ENCODE results near the gene MDFI. TPM values are rescaled to one million over a fixed set of nuclear protein-coding genes. Genes with fewer than 3 reads are reported as not detected.
A peak's percentile ranks its signal among the peaks of the same experiment; 100 is the strongest.

MDFI gene
- total RNA-seq, 1 experiment from 2014 or later, result not detected

- no peak for DNase-seq (ENCODE audit: low spot score)
- in situ Hi-C loops (cut with HindIII; ENCODE audit: low sequenced_read_pairs), result no loop called here
Measured at GRCh38 chr6:41679696-41680095, 41.4 kb downstream of the MDFI start.

- in situ Hi-C loops (cut with HindIII; ENCODE audit: low sequenced_read_pairs), result no loop called here
- no peak for DNase-seq (ENCODE audit: low spot score)
Measured at GRCh38 chr6:41680182-41680965, 42.1 kb downstream of the MDFI start.

DNA sequence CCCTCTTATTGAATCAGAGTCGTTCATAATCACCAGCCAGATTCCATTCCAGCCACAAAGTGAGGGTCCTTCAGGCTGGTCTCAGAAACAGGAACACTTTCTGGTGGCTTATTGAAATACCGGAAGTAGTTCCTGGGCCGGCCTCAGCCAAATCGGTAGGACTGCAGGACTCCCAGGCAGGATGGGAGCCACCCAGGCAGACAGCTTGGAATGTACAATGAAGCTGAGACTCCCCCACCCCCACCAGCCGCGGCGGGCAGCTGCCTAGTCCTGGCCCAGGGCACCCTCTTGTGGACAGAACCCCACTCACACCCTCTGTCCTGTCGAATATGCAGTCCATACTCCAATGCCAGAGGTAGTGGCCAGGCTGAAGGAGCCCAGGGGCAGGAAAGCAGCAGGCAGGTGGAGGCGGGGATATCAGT is 43.8 kb downstream of the MDFI start:
- peak; percentile 85 for DNase-seq (ENCODE audit: low spot score)
- in situ Hi-C loops (cut with HindIII; ENCODE audit: low sequenced_read_pairs), result no loop called here

DNA sequence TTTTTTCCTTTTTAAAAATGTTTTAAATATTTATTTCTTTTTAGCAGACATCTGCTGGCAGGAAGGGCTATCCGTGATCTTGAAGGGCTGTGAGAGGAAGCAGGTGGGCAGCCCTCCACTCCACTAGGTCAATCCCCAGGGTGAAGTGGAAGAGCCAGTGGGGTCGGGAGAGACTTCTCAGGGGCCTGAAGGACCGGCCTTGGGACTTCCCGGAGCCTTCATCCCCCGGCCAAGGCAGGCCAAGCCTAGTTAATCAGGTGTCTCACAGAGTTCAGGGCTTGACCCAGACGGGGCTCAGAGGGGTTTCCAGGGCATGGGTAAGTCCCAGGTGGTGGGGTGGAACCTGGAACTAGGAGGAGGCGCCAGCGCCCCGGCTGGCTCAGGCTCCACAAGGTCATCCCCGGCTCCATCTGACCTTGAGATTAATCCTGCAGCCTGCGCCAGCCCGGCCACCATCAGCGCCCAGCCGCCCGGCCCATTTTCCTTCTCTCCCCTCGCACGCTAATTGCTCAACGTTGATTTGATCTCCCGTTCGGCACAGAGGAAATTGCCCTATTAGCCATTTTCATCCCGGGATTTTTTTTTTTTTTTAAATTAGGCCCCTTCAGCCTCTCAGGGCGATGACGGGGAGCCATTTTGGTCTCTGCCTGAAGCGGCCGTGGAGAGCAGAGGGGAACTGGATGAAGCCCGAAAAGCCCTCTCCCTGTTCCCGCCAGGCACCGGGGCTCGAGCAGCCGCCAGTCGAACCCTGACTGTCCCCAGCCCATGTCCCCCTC is 44.4 kb downstream of the MDFI start:
- no peak for DNase-seq (ENCODE audit: low spot score)
- in situ Hi-C loops (cut with HindIII; ENCODE audit: low sequenced_read_pairs), result no loop called here

- DNase-seq (ENCODE audit: low spot score), result no peak
- in situ Hi-C loops (cut with HindIII; ENCODE audit: low sequenced_read_pairs), result no loop called here
Measured at GRCh38 chr6:41683273-41683522, 44.9 kb downstream of the MDFI start.

- peak; percentile 75 for DNase-seq (ENCODE audit: low spot score)
- in situ Hi-C loops (cut with HindIII; ENCODE audit: low sequenced_read_pairs), result no loop called here
Measured at GRCh38 chr6:41683523-41684310, 45.4 kb downstream of the MDFI start.

- in situ Hi-C loops (cut with HindIII; ENCODE audit: low sequenced_read_pairs), result no loop called here
Measured at GRCh38 chr6:41684311-41685180, 46.3 kb downstream of the MDFI start.

GRCh38 chr6:41685641-41686380 is 47.5 kb downstream of the MDFI start:
- DNase-seq (ENCODE audit: low spot score), result no peak
- in situ Hi-C loops (cut with HindIII; ENCODE audit: low sequenced_read_pairs), result no loop called here

More at GRCh38 chr6:41684311-41685180, 46.3 kb downstream of the MDFI start:
- DNase-seq (ENCODE audit: low spot score), result no peak

GRCh38 chr6:41687501-41688175 is 49.4 kb downstream of the MDFI start:
- no peak for DNase-seq (ENCODE audit: low spot score)
- in situ Hi-C loops (cut with HindIII; ENCODE audit: low sequenced_read_pairs), result no loop called here

DNA sequence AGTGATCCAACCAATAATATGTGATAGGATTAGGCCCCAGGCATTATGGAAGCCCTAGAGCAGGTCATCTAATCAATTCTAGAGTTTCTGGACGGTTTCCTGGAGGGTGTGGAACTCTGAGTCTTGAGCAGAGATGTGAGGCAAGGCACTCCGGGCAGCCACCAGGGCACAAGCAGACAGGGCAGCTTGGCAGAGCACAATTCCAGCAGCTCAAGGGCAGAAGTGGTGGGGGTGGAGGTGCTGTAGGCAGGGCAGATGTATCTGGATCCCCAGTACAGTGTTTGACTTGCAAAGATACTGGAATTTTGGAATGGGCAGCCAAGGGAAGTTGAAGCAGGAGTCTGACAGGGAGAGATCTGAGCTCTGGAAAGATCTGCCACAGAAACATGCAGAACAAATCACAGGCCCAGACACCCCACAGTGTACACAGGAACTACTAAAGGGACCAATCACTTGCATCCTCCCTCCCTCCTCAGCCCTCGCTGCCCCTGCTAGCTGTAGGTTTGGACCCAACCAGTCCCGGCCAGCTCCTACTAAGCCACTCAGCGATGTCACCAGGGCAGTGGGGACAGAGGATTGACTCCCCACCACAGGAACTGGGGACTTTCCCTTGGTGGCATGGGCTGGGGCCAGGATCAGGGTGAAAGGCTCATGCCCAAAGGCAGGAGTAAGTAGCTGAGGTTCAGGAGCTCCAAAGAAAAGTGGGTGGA is 50.1 kb downstream of the MDFI start:
- in situ Hi-C loops (cut with HindIII; ENCODE audit: low sequenced_read_pairs), result no loop called here

GRCh38 chr6:41689171-41690008 is 51.1 kb downstream of the MDFI start:
- no peak for DNase-seq (ENCODE audit: low spot score)
- in situ Hi-C loops (cut with HindIII; ENCODE audit: low sequenced_read_pairs), result no loop called here

More for the DNA sequence above, 50.1 kb downstream of the MDFI start:
- DNase-seq (ENCODE audit: low spot score), result no peak

- in situ Hi-C loops (cut with HindIII; ENCODE audit: low sequenced_read_pairs), result no loop called here
- no peak for DNase-seq (ENCODE audit: low spot score)
Measured at GRCh38 chr6:41690541-41691330, 52.5 kb downstream of the MDFI start.

DNA sequence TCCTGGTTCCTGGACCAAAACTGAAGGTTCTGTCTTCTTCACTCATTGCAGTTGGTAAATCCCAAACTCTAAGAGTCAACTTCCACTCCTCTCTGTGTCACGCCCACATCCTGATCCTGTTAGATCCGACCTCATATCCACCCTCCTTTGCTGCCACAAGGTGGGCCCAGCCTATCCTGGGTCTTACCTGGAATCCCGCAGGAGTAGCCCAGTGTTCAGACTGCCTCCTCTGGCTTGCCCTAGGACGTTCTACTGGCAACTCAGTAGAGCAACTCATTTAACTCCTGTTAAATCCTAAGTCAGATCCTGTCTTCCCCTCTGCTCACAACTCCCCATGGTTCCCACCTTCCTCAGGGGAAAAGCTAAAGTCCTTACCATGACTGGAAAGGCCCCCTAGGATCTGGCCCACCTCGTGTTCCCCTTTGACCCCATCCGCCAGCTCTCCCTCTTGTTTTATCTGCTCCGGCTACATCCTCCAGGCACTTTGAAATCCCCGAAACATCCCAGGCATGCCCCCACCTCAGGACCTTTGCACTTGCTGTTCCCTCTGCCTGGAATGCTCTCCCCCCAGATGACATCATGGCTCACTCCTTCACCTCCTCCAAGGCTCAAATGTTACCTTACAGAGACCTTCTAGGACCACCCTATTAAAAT is 53.3 kb downstream of the MDFI start:
- DNase-seq (ENCODE audit: low spot score), result no peak
- in situ Hi-C loops (cut with HindIII; ENCODE audit: low sequenced_read_pairs), result no loop called here

DNA sequence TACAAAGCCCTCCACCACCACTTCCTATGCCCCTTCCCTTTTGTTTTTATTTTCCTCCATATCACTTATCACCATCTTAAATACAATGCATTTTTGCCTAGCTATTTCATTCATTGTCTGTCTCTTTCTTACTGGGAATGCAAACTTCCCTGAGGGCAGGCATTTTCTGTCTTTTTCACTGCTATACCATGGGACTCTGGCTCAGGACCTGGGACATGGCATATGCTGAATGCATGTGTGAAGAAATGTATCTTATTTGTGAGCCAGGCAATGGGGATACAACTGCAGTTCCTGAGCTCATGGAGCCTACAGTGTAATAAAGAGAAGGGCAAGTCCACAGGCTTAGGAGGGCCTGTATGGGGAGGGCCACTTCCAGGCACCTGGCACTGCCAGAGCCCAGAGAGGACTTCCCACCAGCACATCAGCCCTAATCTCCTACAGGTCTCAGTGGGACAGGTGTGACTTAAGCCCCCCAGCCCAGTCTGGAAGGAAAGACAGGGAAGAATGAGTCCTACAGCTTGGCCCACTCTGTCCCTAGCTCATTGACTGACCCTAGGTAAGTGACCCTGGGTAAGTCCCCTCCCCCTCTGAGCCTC is 53.9 kb downstream of the MDFI start:
- DNase-seq (ENCODE audit: low spot score), result no peak
- in situ Hi-C loops (cut with HindIII; ENCODE audit: low sequenced_read_pairs), result no loop called here

DNA sequence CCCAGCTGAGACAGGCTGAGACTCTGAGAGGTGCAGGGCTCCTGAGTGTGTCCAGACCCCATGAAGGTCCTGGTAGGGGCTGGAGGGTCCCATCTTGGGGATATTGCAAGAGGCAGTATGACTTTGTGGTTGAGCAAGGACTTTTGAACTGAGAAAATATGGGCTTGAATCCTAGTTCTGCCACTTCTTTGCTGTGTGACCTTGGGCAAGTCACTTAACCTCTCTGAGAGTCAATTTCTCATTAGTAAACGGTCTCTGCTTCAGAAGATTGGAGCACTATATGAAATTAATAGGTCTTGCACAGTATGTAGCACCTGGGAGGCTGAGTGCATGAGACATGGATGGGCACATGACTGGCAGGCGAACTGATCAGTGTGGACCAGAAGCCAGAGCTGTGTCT is 54.5 kb downstream of the MDFI start:
- DNase-seq (ENCODE audit: low spot score), result no peak
- in situ Hi-C loops (cut with HindIII; ENCODE audit: low sequenced_read_pairs), result no loop called here

Measured in G401 (cell line).